ENCODE measurements around the gene SEL1L. TPM values are rescaled to one million over a fixed set of nuclear protein-coding genes. Genes with fewer than 3 reads are reported as not detected.
A peak's percentile ranks its signal among the peaks of the same experiment; 100 is the strongest.

SEL1L gene
- total RNA-seq (10 to 100 TPM; 27.8 to 68.2 (median 57.3) TPM), polyA plus RNA-seq (10 to 100 TPM; 15.6 to 41.5 TPM)
- long read RNA-seq, donor 1, full-length matches to known transcripts = 20 of 52 reads
- long read RNA-seq, donor 1, partial matches to known transcripts = 6 of 52 reads
- long read RNA-seq, donor 1, other reads (novel, unspliced or antisense) = 26 of 52 reads
- long read RNA-seq, donor 2, full-length matches to known transcripts = 7 of 7 reads
- long read RNA-seq, donor 2, partial matches to known transcripts = 0 of 7 reads
- long read RNA-seq, donor 2, other reads (novel, unspliced or antisense) = 0 of 7 reads
- long read RNA-seq, donor 3, full-length matches to known transcripts = 61 of 84 reads
- long read RNA-seq, donor 3, partial matches to known transcripts = 13 of 84 reads
- long read RNA-seq, donor 3, other reads (novel, unspliced or antisense) = 10 of 84 reads

DNA sequence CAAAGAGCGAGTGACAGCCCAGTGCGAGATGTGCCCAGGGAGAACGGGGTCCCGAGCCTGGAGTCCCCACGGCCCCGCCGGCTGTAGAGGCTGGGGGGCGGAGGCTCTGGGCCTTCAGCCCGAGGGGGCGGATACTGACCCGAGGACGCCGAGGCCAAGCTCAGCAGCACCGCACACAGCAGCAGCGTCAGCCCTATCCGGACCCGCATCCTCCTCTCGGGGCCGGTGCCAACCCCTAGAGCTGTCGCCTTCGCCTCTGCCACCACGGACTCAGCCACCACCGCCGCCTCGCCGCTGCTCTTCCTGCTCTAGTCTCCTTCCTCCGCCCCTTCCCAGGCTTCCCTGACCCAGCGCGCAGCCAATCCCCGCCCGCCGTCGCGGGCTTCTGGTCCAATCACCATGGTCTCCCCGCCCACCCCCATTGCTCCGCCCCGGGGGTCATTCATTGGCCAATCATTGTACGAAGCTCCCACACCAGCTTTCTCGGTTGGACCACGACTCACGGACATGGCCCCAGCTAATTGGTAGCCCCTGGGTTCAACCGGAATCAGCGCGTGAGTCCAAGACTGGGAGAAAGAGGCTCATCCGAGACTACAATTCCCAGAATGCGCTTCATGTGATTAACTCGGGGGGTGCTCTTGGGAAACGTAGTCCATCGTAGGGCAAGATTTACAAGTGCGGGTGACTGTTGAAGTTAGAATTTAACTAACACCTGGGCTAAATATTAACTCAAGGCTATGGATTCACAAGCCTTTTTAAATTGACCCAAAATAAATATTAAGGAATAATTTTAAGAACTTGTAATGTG is at the start of gene SEL1L:
TSS of gene SEL1L (minus strand) at position 318 of the 808 bp plus-strand sequence. CDS start at position 209, 109 bp downstream.
- WGBS, 3 donors = 0 to 1% (median 0%) methylated on average over 49 to 50 of the region's 50 CpGs
- peak; percentile 56 for TF ChIP-seq POLR2A (IDR thresholded peaks at IDR 0.05)
- TF ChIP-seq, protein P1, sequence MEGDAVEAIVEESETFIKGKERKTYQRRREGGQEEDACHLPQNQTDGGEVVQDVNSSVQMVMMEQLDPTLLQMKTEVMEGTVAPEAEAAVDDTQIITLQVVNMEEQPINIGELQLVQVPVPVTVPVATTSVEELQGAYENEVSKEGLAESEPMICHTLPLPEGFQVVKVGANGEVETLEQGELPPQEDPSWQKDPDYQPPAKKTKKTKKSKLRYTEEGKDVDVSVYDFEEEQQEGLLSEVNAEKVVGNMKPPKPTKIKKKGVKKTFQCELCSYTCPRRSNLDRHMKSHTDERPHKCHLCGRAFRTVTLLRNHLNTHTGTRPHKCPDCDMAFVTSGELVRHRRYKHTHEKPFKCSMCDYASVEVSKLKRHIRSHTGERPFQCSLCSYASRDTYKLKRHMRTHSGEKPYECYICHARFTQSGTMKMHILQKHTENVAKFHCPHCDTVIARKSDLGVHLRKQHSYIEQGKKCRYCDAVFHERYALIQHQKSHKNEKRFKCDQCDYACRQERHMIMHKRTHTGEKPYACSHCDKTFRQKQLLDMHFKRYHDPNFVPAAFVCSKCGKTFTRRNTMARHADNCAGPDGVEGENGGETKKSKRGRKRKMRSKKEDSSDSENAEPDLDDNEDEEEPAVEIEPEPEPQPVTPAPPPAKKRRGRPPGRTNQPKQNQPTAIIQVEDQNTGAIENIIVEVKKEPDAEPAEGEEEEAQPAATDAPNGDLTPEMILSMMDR (IDR thresholded peaks at IDR 0.05) = no peak
- TF ChIP-seq EP300 (IDR thresholded peaks at IDR 0.05) = no peak
- Histone ChIP-seq H3K4me1 (ENCODE audit: insufficient read depth) (peaks cover 4% of the 10 kb centered on the region), H3K9me3 (no peaks in the 10 kb centered on the region), H3K36me3 (no peaks in the 10 kb centered on the region), H3K27ac (peak within 1 kb of the TSS in 1 of 2 donors; percentile 59), H3K4me3 (peak within 1 kb of the TSS; percentile 96), H3K27me3 (no peaks in the 10 kb centered on the region)
- intact Hi-C loops (cut with DNase I) = no loop called here
- DNase-seq = peak; percentile 99 to 100 (median 99)

GRCh38 chr14:81582420-81582819 is 48.8 kb upstream of the SEL1L start:
- H3K27me3 ChIP-seq = no peaks in the 10 kb centered on the region
- TF ChIP-seq, protein P1 (IDR thresholded peaks at IDR 0.05) = no peak
- no peak for TF ChIP-seq POLR2A (IDR thresholded peaks at IDR 0.05)
- H3K36me3 ChIP-seq = no peaks in the 10 kb centered on the region
- no peak overlapping the region for H3K27ac ChIP-seq
- H3K4me1 ChIP-seq (ENCODE audit: insufficient read depth) = no peaks in the 10 kb centered on the region
- intact Hi-C loops (cut with DNase I) = no loop called here
- no peaks in the 10 kb centered on the region for H3K9me3 ChIP-seq
- 65 to 74% (median 70%) methylated on average over 3 of the region's 3 CpGs for WGBS, 3 donors
- H3K4me3 ChIP-seq = no peak overlapping the region
- DNase-seq = no peak

DNA sequence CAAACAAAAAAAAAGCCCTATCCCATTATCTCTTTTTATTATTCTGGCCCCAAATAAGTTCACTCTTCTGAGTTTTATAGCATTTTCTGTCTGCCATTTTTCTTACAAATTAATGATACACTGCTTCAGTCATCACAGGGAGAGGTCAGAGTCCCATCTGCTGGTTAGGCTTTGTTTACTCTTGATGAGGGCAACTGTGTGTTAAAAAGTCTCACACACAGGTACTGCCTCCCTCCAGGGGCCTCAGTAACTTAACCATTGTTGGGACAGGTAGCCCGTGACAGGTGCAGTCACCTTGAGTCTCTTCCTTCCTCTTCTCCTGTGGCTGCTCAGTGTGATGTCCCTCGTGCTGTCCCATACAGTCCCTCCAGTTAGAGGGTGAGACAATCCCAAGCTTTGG is 45.5 kb upstream of the SEL1L start:
- no peaks in the 10 kb centered on the region for H3K9me3 ChIP-seq
- no peak for DNase-seq
- no peaks in the 10 kb centered on the region for H3K4me1 ChIP-seq (ENCODE audit: insufficient read depth)
- TF ChIP-seq, protein P1 (IDR thresholded peaks at IDR 0.05) = no peak
- TF ChIP-seq EP300 (IDR thresholded peaks at IDR 0.05) (no peak), POLR2A (IDR thresholded peaks at IDR 0.05) (no peak)
- no peaks in the 10 kb centered on the region for H3K36me3 ChIP-seq
- intact Hi-C loops (cut with DNase I) = no loop called here
- H3K4me3 ChIP-seq = no peak overlapping the region
- 87 to 88% (median 87%) methylated on average over 2 of the region's 2 CpGs for whole genome bisulfite sequencing, 3 donors
- no peaks in the 10 kb centered on the region for H3K27me3 ChIP-seq
- no peak overlapping the region for H3K27ac ChIP-seq

- no peak for DNase-seq
- H3K4me3 ChIP-seq = no peak overlapping the region
- H3K27ac ChIP-seq = no peak overlapping the region
- H3K4me1 ChIP-seq (ENCODE audit: insufficient read depth) = no peaks in the 10 kb centered on the region
- H3K36me3 ChIP-seq = no peaks in the 10 kb centered on the region
- no peak for TF ChIP-seq EP300 (IDR thresholded peaks at IDR 0.05)
- TF ChIP-seq POLR2A (IDR thresholded peaks at IDR 0.05) = no peak
- TF ChIP-seq, protein P1 (IDR thresholded peaks at IDR 0.05) = no peak
- H3K9me3 ChIP-seq = no peaks in the 10 kb centered on the region
- WGBS, 3 donors = 87 to 90% (median 90%) methylated on average over 5 of the region's 5 CpGs
- no peaks in the 10 kb centered on the region for H3K27me3 ChIP-seq
- intact Hi-C loops (cut with DNase I) = no loop called here
Observed at GRCh38 chr14:81571437-81571836, 37.8 kb upstream of the SEL1L start.

Data from ovary (tissue), 10 donors.